MM.1S (cell line): ENCODE data around the gene DIP2B.

Experiments used
- EZH2 ChIP-seq: fragments of 300-600 bp; sonication (generic); optimal IDR thresholded peaks from 2 replicates; pipeline ENCODE3; 2017; ENCODE audit warnings: low read depth, mild to moderate bottlenecking, antibody characterized with exemption, low read length, mixed read lengths
- TF ChIP-seq, protein P1 (sequence below): fragments of 300-600 bp; sonication (generic); IDR thresholded peaks from 2 replicates; pipeline ENCODE4 v1.5.1; 2016; ENCODE audit warnings: antibody characterized with exemption, low read length, mixed read lengths

DNA sequence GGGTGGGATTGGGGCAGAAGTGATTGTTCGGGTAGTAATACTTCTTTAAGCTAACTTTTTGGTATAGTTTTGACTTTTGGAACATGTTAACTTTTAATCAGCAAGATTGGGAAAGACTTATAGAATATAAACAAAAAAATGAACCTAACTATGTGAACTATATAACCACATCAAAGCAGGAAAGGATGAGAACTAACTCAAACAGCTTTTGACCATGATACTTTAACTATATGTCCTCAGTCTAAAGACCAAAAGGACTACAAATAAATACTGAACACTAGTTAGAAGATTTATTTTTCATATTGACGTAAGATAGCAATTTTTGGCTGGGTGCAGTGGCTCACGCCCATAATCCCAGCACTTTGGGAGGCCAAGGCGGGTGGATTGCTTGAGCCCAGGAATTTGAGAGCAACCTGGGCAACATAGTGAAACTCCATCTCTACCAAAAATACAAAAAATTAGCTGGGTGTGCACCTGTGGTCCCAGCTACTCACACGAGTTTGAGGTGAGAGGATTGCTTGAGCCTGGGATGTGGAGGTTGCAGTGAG, 150.7 kb downstream of the DIP2B start:
- TF ChIP-seq, protein P1, sequence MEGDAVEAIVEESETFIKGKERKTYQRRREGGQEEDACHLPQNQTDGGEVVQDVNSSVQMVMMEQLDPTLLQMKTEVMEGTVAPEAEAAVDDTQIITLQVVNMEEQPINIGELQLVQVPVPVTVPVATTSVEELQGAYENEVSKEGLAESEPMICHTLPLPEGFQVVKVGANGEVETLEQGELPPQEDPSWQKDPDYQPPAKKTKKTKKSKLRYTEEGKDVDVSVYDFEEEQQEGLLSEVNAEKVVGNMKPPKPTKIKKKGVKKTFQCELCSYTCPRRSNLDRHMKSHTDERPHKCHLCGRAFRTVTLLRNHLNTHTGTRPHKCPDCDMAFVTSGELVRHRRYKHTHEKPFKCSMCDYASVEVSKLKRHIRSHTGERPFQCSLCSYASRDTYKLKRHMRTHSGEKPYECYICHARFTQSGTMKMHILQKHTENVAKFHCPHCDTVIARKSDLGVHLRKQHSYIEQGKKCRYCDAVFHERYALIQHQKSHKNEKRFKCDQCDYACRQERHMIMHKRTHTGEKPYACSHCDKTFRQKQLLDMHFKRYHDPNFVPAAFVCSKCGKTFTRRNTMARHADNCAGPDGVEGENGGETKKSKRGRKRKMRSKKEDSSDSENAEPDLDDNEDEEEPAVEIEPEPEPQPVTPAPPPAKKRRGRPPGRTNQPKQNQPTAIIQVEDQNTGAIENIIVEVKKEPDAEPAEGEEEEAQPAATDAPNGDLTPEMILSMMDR, result no peak
- TF ChIP-seq EZH2, result no peak
